ENCODE data around the gene LDLRAD4. TPM values are rescaled to one million over a fixed set of nuclear protein-coding genes. Genes with fewer than 3 reads are reported as not detected.

LDLRAD4 gene
- total and polyA plus RNA-seq, 8 donors, result 2.0 to 47.9 (median 9.0) TPM

- TF ChIP-seq CTCF (IDR thresholded peaks at IDR 0.05) (no peak), EP300 (IDR thresholded peaks at IDR 0.05) (no peak), POLR2A (IDR thresholded peaks at IDR 0.05) (no peak), POLR2AphosphoS5 (IDR thresholded peaks at IDR 0.05) (no peak)
- H3K4me3 ChIP-seq, result no peak overlapping the region
- H3K36me3 ChIP-seq, result no peaks in the 10 kb centered on the region
- intact Hi-C loops (cut with DNase I; ENCODE audit: low total_unique reads), result loop anchor here (10.0 kb wide), 2 partner anchors 173 to 313 kb away; no protein-coding TSS in a partner anchor
- DNase-seq, result peak in 1 of 2 donors; percentile 36
- no peaks in the 10 kb centered on the region for H3K9me3 ChIP-seq
- 56 to 68% (median 64%) methylated on average over 7 of the region's 7 CpGs for WGBS, 5 donors
- H3K27ac ChIP-seq, result no peak overlapping the region
- peaks cover 0 to 7% (median 0%) of the 10 kb centered on the region in 3 donors for H3K27me3 ChIP-seq
- H3K4me1 ChIP-seq, result peaks cover 4 to 11% (median 9%) of the 10 kb centered on the region in 4 donors
Observed at GRCh38 chr18:13211534-13211933, 7.0 kb upstream of the LDLRAD4 start.

DNA sequence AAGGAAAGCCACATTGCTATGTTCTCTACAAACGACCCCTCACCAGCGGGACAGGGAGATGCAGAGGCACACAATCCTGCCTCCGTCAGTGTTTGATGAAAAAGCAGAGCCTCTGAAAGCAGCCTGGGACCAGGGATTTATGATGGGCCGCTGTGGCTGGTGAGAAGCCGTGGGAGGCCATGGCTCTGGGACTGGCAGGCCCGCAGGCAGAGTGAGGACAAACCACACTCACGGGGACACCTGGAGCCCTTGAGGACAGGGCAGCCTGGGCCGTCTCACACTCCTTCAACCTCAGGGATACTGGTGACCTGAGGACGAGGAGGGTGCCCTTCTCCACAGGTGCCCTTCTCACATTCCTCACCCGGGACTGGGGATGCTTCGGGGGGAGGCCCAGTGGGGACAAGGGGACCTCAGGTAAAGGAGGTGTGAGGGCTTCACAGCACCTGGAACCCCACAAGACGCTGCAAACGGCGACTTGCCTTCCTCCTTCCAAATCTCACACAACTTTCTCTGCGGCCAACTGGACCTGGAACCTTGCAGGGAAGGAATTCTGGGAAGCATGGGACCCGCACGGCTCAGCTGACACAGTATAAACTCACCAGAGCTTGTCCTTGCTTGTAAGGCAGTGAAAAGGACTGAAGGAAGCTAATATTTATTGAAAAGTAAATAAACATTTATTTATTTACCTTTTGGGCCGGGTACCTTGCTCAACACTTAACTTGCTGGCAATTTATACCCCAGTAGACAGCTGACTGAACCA lies 5.3 kb upstream of the LDLRAD4 start:
- WGBS, 5 donors, result 73 to 84% (median 82%) methylated on average over 12 to 18 of the region's 18 CpGs
- H3K9me3 ChIP-seq, result no peaks in the 10 kb centered on the region
- TF ChIP-seq CTCF (IDR thresholded peaks at IDR 0.05) (no peak), EP300 (IDR thresholded peaks at IDR 0.05) (no peak), POLR2AphosphoS5 (IDR thresholded peaks at IDR 0.05) (no peak), POLR2A (IDR thresholded peaks at IDR 0.05) (no peak)
- H3K4me1 ChIP-seq, result peaks cover 10 to 22% (median 20%) of the 10 kb centered on the region in 4 donors
- peaks cover 0 to 23% (median 5%) of the 10 kb centered on the region in 3 donors for H3K27me3 ChIP-seq
- no peak overlapping the region for H3K4me3 ChIP-seq
- intact Hi-C loops (cut with DNase I; ENCODE audit: low total_unique reads), result loop anchor here (10.0 kb wide), 2 partner anchors 172 to 312 kb away; no protein-coding TSS in a partner anchor
- DNase-seq, result no peak
- no peak overlapping the region for H3K27ac ChIP-seq
- no peaks in the 10 kb centered on the region for H3K36me3 ChIP-seq

- Histone ChIP-seq H3K27ac (no peak overlapping the region), H3K27me3 (peaks cover 0 to 35% (median 11%) of the 10 kb centered on the region in 3 donors), H3K36me3 (no peaks in the 10 kb centered on the region), H3K4me1 (peaks cover 12 to 36% (median 33%) of the 10 kb centered on the region in 4 donors), H3K9me3 (no peaks in the 10 kb centered on the region), H3K4me3 (no peak overlapping the region)
- TF ChIP-seq POLR2AphosphoS5 (IDR thresholded peaks at IDR 0.05), result no peak
- no peak for TF ChIP-seq CTCF (IDR thresholded peaks at IDR 0.05)
- no peak for TF ChIP-seq EP300 (IDR thresholded peaks at IDR 0.05)
- no peak for TF ChIP-seq POLR2A (IDR thresholded peaks at IDR 0.05)
- DNase-seq, result no peak
- intact Hi-C loops (cut with DNase I; ENCODE audit: low total_unique reads), result loop anchor here (10.0 kb wide), 2 partner anchors 170 to 310 kb away; no protein-coding TSS in a partner anchor
- 53 to 79% (median 69%) methylated on average over 1 of the region's 1 CpG for WGBS, 5 donors
Observed at GRCh38 chr18:13214609-13215008, 4.0 kb upstream of the LDLRAD4 start.

DNA sequence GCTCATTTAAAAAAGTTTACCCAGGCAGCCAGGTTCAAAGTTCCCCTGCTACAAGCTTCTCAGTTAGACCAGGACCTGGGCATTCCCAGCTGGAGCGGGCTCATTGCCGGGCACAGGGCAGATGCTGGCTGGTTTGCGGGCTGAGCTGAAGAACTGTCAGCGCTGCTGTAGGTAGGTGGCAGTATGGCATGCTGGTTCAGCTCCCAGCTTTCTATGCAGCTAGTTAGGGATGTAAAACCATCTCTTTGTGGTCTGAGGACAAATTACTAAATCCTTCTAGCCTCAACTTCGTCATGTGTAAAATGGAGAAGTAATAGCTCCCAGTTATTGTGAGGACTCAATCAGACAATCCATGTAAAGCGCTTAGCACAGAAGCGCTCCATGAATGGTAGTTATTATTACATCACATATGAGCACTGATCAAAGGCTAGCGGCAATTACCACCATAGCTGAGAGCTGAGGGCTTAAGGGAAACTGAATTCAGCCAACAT lies 2.4 kb upstream of the LDLRAD4 start:
- DNase-seq, result peak; percentile 81 to 90
- intact Hi-C loops (cut with DNase I; ENCODE audit: low total_unique reads), result loop anchor here (10.0 kb wide), 2 partner anchors 169 to 309 kb away; no protein-coding TSS in a partner anchor
- 16 to 21% (median 18%) methylated on average over 8 of the region's 8 CpGs for WGBS, 5 donors
- Histone ChIP-seq H3K27me3 (peaks cover 0 to 41% (median 11%) of the 10 kb centered on the region in 3 donors), H3K4me1 (peaks cover 21 to 48% (median 48%) of the 10 kb centered on the region in 4 donors), H3K27ac (peak overlapping the region in 3 of 5 donors; percentile 9 to 87 (median 85)), H3K36me3 (no peaks in the 10 kb centered on the region), H3K4me3 (peak overlapping the region in 2 of 4 donors; percentile 61 to 80), H3K9me3 (no peaks in the 10 kb centered on the region)
- TF ChIP-seq EP300 (IDR thresholded peaks at IDR 0.05) (no peak), POLR2A (IDR thresholded peaks at IDR 0.05) (no peak), CTCF (IDR thresholded peaks at IDR 0.05) (peak in 5 of 7 experiments; percentile 26 to 75 (median 61)), POLR2AphosphoS5 (IDR thresholded peaks at IDR 0.05) (peak in 1 of 3 donors; percentile 29)

Measured in stomach (tissue), 9 donors.